NCI-H2107 treated with DMSO at 0.1 percent for 48 hours (cell line): ENCODE measurements around the gene C2CD4D.

Experiments
- DNase-seq: peaks from one replicate; lab custom pipeline; 2025; ENCODE audit not compliant: unreplicated experiment; lab: John Stamatoyannopoulos, UW

The C2CD4D gene

DNA sequence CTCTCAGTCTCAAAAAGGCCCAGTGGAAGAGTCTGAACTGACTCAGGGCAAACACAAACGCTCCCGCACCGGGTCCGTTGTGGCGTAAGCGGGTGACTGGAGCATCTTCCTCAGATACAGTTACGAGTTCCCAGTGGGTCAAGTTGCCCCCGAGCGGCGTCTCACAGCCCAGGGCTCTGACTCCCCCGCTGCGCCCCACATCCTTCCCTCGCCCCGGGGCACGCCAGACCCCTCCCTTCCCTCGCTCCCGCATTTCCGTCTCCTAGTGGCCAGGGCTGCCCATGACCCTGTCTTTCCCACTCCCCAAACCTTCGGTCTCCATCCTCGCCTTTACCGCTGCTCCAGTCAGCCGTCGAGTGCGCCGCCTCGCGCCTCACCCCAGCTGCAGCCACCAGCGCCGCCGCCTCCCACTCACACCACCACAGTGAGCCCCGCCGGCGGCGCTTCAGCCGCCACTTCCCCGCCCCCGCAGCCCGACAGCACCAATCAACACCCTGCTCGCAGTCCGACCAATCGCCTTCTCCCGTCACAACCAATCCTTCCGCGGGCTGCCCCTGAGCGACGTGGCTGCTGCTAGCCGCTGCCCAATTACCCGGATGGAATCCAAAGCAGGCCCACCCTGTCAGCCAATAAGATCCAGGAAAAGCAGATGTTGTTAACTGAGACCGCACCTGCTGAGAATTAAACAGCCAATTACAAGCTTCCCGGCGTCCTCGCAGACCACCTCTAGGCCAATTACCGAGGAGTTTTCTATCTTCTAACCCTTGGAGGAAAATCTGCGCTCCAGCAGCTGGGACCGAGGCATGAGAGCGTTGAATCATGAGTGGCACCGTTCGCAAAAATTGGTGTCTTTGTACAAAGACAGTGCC is 49.3 kb downstream of the C2CD4D start, which contains the start of gene TDRKH:
Gene TDRKH (minus strand): TSS at position 430 of the 869 bp plus-strand sequence. CDS start 7,478 bp downstream, outside the sequence.
- peak; percentile 100 for DNase-seq
